Hypothalamus (tissue), 51 donors: ENCODE results near the gene VDR.
"Not testable (repeated sequence)": the region's sequence is repeated elsewhere in the genome, so short reads cannot be mapped to it uniquely, and the experiment has no call there.

Experiments used
- DNase-seq, 51 donors: peaks; one replicate each; lab custom pipeline; 2025; lab: John Stamatoyannopoulos, UW

VDR gene

DNA sequence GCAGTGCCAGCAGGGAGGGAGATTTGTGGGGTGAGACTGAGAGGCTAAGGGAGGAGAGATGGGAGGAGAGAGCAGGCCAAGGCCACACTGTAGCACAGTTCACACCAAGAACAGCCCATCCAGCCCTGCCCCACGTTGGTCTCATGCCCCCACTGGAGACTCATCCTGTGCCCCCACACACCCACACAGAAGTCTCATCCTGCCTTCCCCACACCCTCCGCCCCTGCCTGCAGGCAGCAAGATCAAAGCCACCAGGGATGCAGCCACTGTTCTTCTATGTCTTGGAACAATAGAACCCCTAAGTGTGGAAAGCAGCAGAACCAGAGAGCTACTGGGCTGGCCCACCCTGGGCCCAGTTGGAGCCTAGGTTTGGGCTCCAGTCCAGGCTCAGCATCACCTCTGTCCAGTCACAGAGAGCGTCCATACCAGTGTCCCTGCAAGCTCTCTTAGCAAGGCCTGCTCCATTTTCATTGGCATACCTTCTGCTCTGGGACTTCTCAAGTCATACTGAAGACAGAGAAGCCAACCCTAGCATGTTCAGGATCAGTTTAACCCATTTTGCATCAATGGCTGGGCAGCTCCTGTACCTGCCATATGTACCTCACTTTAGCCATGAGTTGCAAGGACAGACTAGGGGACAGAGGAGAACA is 53.4 kb downstream of the VDR start:
- no peak for DNase-seq

DNA sequence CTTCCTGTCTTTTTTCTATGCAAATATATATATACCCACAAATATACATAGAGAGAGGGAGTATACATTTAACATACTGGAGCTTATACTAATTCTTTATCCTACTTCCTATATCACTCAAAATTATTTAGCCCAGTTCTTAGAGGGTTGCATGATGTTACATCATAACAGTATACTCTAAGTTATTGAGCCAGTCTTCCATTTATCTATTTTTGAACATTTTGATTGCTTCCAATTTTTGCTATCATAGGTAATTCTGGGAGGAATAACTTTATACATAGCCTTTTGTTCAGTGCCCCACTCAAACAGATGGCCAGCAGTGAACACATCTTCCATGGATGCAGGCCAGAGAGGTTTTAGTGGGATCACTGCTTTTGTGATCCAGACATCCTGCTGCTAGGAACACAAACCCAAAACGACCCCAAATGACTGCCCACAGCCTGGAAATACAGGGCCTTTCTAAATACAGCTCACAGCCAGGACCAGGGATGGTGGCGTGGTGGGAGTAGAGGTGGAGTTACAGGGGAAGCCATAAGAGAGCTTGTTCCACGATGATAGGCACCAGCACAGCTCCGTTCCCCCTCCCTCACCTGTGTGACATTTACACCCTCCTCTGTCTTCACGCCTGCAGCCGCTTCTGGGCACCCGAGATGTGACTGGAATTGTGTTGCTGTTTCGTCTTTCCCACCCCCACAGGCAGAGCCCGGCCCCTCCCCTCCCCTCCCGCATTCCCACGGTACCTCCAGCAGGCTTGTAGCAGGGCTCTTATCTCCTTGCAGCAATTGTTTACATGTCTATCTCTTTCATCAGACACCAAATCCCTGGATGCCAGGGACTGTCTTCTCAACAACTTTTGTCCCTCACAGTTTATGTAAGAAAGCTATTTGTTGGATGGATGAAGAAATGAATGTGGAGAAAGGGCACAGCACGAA is 54.4 kb downstream of the VDR start:
- DNase-seq: no peak

GRCh38 chr12:47849261-47849660 is 55.5 kb downstream of the VDR start:
- DNase-seq: no peak

DNA sequence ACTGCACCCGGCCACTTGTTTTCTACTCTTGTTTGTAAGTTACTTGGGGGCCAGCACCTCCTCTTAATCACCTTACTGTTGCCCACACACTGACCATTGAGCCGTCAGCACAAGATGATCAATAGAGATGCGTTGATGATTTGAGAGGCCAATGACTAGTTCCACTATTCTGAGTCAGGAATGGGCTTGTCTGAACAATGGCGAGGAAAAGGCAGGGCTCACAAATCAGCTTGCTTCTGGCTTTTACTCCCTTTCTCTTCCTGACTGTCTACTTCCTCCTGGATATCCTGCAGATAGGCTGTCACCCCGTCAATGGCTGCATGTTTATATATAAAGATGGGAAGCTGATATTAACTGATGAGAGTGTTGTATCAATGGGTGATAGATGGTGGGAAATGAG is 55.9 kb downstream of the VDR start:
- DNase-seq: no peak

GRCh38 chr12:47846294-47846996 is 58.3 kb downstream of the VDR start:
- DNase-seq: no peak

- DNase-seq: no peak
Measured at GRCh38 chr12:47845081-47845480, 59.7 kb downstream of the VDR start.

GRCh38 chr12:47844264-47845019 is 60.4 kb downstream of the VDR start:
- DNase-seq: no peak

GRCh38 chr12:47843226-47843980 is 61.4 kb downstream of the VDR start:
- DNase-seq: no peak

- not testable (repeated sequence) for DNase-seq
Measured at GRCh38 chr12:47842543-47842942, 62.3 kb downstream of the VDR start.

- DNase-seq: no peak
Measured at GRCh38 chr12:47841910-47842309, 62.9 kb downstream of the VDR start.

DNA sequence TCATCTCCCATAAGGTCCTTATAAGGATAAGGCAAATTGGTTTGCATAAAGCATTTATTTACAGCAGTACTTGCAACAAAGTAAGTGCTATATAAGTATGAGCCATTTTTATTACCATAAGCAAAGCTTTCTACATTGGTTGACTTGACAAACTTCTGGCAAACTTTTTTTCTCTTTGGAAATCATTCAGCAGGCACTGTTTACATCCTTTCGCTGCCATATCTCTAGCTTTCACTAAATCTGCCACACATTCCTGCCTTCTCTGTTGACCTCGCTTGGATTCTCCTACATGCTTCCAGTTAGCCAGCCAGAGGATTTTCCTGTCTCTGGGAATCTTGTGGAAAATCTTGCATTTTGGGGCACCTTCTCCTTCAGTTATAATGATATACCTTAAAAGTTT is 63.3 kb downstream of the VDR start:
- DNase-seq: no peak

GRCh38 chr12:47840571-47840970 is 64.2 kb downstream of the VDR start:
- DNase-seq: no peak

GRCh38 chr12:47839214-47839876 is 65.4 kb downstream of the VDR start:
- no peak for DNase-seq

DNA sequence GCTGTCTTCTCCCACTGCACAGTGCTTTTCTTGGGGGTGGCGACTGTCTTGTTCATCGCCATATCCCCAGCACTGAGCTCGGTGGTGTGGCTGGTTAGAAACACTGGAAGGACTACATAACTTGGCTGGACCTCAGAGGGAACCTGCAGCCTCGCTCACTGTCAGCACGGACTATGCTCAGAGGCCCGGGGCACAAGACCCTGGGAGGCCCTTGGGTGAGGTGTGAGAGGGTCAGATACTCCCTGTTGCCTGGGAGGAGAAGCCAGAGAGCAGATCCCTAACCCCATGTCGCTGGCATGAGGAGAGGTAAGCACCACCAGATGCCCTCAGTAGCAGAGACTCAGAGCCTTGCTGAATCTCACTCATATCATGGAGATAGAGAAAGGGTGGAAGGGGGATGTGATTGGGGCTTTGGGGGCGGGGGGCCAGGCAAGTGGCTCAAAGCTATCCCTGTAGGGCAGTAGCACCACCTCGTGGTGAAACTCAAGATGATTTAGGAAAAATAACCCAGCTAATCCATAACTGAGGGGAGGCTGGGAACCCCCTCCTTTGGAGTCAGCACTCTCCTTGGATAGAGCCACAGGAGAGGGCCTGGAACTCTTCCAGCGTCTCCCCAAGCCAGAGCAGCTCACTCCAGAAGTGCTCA is 66.4 kb downstream of the VDR start:
- peak in 19 of 51 donors; percentile 9 to 55 (median 23) for DNase-seq

DNA sequence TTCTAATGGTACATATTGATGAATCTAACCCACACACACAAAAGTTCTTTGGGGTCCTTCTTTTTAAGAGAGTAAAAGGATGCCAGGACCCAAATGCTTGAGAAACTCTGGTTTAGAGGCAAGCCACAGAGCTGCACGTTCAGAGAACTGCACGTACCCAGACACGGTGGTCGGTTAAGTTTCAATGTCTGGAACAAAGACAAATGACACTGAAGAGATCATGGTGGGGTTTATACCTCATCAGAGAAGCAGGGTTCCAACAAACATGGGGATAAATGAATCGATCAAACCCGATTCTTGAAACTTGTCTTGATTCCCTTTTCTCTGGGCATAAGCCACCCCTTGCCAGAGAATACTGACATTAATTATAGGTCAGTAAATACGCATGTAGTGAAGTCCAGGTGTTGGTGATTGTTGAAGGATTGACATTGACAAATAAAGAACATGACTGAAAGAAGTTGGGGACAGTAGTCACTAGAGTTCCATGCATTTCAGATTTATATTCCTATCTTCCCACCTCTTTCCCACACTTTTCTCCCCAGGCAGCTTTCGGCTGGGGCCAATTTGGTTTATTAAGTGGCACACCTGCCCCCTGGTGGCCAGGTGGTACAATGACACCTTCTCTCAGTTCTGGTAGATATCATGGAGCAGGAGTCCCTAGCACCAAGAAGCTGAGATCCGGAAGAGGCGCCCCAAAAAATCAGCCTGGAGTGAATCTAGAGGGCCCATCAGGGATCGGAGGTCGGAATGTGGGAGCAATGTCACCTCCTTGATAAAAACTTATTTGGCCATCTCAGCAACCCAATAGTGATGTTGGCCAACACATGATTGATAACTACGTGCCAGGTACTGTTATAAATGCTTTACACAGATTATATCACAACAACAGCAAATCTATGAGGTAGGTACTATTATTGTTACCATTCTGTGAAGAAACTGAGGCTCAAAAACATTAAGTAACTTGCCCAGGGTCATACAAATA is 67.3 kb downstream of the VDR start:
- peak in 36 of 51 donors; percentile 11 to 69 (median 34) for DNase-seq

DNA sequence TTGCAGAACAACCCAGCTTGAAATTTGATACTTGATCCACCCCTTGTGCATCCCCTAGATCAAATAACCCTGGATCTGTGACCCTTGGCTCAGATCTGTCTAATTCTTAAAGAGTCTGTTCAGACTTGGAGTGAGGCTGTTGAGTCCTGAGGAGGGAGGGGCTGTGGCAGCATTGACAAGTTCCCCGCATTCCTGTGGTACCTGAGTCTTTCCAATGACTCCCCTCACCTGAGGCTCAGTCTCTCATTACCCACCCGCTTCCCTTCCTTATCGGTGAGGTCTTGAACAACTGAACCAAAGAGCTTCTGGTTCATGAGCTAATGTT is 69.0 kb downstream of the VDR start:
- DNase-seq: no peak

- no peak for DNase-seq
Measured at GRCh38 chr12:47835006-47835830, 69.6 kb downstream of the VDR start.
